NCI-H446 (cell line): ENCODE results near the gene PIM2.
A peak's percentile ranks its signal among the peaks of the same experiment; 100 is the strongest.

Experiments used
- DNase-seq, 2 experiments: peaks; one replicate each; lab custom pipeline; 2025; lab: John Stamatoyannopoulos, UW

PIM2 gene

GRCh38 chrX:48935301-48935670 is 16.5 kb upstream of the PIM2 start:
- no peak for DNase-seq

GRCh38 chrX:48934581-48935300 is 15.9 kb upstream of the PIM2 start:
- DNase-seq: no peak

DNA sequence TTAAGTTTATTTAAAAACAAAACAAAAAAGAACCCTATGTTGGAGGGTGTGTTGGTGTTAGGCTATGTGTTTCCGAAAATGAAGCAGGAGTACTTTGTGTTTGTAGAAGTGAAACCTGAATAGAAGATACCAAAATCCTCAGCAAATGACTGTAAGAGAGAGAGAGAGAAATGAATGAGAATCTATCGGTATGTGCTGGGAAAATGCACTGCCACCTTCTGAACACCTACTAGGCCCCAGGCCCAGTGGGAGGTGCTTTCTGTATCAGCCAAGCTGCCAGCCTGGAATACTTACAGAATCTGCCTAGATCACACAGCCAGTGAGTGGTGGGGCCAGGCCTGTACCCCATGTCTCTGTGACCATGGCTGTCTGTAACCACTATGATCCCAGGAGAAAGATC is 14.9 kb upstream of the PIM2 start:
- DNase-seq: no peak

- no peak for DNase-seq
Observed at GRCh38 chrX:48927736-48928382, 9.0 kb upstream of the PIM2 start.

- DNase-seq: no peak
Observed at GRCh38 chrX:48927123-48927522, 8.3 kb upstream of the PIM2 start.

- DNase-seq: no peak
Observed at GRCh38 chrX:48924270-48924669, 5.4 kb upstream of the PIM2 start.

DNA sequence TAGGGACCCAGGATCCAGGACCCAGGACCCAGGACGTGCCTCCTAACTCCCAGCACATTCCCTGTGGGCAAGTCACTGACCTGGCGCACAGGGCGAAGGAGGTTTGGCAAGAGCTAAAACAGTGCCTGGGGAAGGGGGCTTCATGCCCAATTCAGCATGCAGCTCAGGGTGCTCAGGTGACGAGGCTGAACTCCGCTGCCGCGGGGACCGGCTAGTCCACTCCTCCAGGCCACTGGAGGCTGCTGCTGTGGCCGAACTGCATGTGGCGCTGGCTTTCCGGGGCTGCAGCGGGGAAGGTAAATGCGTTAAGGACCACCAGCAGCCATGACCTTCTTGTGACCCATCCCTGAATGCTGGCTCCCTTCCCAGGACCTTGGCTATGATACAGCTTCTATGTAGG is 4.9 kb upstream of the PIM2 start:
- no peak for DNase-seq

GRCh38 chrX:48920718-48921104 is 1.9 kb upstream of the PIM2 start:
- no peak for DNase-seq

GRCh38 chrX:48919947-48920717 is 1.3 kb upstream of the PIM2 start:
- DNase-seq: no peak

DNA sequence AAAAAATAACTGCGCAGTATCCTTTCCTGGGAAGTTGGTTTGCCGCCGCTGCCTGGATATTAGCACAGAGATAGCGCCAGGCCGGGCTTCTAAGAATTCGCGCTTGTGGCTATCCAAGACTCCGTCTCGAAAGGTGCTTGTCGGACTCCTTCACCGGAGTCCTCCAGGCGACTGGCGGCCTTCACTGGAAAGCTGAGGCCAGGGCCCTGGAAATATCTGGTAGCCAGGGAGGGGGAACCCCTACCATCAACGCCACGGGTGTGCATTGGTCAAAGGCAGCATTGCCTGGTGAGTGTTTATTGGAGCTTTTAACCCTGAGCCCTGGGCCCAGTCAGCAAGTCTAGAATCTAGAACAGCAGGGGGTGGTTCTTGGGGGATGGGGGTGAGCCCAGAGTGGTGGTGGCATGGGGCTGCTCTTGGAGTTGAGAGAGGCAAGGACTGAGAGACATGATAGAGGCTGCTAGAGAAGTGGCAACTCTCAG is 577 bp upstream of the PIM2 start:
- DNase-seq: no peak

GRCh38 chrX:48918301-48918642 is 552 bp downstream of the PIM2 start:
- DNase-seq: no peak

- peak; percentile 67 to 89 for DNase-seq
Observed at GRCh38 chrX:48917139-48918001, 1.5 kb downstream of the PIM2 start.

DNA sequence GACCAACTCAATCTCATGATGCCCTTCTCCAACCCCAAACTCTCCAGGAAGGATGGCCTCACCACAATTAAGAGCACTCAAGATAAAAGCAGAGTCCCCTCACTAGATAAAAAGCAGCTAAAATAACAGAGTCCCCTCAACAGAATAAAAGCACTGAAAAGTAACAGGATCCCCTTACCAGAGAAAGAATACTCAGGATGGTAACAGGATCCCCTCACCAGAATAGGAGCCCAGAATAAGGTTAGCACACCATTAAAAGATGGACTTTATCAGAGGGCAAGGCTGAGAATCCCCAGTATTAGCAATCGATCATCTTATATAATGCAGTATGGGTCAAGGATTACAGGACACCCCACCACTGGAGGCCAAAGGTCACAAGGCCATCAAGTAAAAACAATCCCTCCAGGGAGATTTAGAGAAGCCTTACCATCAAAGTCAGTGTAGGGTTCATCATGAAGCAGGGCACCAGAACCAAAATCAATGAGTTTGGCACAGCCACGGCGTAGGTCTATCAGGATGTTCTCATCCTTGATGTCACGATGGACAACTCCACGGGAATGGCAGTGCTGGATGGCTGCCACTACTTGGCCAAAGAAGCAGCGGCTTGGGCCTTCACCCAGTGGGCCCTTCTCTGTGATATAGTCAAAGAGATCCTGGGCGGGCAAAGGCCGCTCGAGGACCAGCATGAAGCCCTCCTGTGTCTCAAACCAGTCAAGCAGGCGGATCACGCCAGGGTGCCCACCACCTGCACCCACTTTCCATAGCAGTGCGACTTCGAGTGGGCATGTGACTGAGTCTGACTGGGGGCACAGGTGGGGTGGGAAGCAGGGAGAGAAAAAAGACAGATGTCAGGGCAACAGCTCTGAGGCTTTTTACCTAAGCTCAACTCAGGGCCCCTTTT is 4.0 kb downstream of the PIM2 start:
- no peak for DNase-seq

- no peak for DNase-seq
Observed at GRCh38 chrX:48913605-48914366, 5.0 kb downstream of the PIM2 start.

GRCh38 chrX:48911412-48912182 is 7.2 kb downstream of the PIM2 start, which contains the start of gene SLC35A2:
TSS of gene SLC35A2 (minus strand) at chrX:48911646. CDS start at chrX:48911636, 10 bp downstream.
- DNase-seq: peak; percentile 16 to 49

- no peak for DNase-seq
Observed at GRCh38 chrX:48910926-48911411, 7.9 kb downstream of the PIM2 start.

GRCh38 chrX:48909703-48910294 is 9.0 kb downstream of the PIM2 start:
- DNase-seq: no peak

DNA sequence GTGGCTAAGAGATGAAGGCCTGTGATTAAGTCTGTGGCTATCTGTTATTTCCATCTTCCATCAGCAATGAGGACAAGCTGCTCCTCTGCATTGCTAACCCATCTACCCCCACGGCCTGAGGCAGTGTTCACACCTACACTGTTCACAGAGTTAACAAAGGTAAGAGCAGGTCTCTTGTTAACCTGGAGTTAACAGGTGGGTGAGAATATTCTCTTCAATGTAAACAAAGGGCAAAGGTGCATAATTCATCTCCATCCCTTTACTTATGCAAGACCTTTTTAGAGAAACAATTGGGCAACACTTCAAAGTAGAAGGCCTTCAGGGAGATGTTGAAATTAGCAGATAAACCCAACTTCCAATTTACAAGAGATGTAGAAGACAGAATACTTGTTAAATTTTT is 10.2 kb downstream of the PIM2 start:
- DNase-seq: no peak
